HG03469 (cell line): Measurements from ENCODE around the gene ARSA.

Source experiments
- ATAC-seq: cut with Tn5 transposase; IDR thresholded peaks from one replicate; pipeline ENCODE4 v1.9.1; 2021; ENCODE audit warnings: mild to moderate bottlenecking, moderate library complexity, moderate number of reproducible peaks; ENCODE audit not compliant: unreplicated experiment

The ARSA gene

DNA sequence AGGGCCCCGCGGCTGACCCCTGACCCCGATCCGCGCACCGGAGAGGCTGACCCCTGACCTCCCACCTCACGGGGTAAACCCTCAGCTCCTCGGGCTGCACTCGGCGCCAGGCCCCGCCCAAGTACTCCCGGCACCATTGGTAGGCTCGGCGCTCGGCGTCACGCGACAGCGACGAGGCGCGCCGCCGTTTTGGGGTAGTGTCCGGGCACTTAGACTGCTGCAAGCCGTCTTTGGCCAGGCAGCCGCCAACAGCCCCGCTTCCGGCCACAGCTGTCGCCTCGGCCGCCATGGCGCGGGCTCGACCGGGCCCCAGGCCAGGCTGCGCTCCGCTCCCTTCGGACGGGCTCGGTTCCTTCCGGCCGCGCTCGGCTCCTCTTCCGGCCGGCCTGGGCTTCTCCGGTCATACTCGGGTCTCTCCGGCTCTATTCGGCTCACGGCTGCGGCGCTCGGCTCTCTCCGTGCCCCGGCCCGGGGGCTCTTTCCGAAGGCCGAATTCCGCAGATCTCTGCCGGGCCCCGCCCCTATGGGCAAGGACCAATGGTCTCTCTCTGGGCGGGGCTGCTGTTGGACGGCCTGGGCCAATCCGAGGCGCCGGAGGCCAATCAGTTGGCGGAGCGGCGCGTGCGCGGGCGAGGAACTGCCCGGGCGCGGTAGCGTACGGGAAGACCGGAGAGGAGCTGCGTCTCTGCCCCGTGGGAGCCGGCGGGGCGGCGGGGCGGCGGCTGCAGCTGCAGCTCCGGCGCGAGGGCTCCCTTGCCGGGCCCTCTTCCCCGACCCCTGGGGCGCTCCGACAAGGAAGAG is 45.3 kb downstream of the ARSA start, which contains the start of gene CHKB:
TSS of gene CHKB (minus strand) at position 357 of the 801 bp plus-strand sequence. CDS start at position 289, 68 bp downstream.
- ATAC-seq, result peak; percentile 81

DNA sequence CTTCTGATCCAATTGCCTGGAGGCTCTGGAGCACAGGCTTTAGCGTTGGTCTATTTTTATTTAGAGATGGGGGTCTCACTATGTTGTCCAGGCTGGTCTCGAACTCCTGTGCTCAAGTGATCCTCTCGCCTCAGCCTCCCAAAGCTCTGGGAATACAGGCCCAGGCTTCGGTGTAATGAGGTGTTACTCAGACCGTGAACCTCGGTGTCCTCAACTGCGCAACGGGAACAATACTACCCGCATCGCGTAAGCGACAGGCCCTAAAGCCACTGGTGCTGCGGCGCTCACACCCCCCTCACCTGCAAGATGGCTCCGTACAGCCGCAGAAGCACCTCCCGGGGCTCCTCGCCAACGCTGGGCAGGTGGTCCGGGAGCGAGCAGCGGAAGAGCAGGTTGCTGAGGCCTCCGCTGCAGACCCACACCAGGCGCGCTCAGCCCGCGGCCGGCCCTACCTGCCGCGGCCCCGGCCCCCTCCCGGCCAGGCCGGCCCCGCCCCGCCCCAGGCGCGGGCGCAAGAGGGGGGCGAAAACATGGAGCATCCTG is 45.9 kb downstream of the ARSA start:
- ATAC-seq, result no peak

DNA sequence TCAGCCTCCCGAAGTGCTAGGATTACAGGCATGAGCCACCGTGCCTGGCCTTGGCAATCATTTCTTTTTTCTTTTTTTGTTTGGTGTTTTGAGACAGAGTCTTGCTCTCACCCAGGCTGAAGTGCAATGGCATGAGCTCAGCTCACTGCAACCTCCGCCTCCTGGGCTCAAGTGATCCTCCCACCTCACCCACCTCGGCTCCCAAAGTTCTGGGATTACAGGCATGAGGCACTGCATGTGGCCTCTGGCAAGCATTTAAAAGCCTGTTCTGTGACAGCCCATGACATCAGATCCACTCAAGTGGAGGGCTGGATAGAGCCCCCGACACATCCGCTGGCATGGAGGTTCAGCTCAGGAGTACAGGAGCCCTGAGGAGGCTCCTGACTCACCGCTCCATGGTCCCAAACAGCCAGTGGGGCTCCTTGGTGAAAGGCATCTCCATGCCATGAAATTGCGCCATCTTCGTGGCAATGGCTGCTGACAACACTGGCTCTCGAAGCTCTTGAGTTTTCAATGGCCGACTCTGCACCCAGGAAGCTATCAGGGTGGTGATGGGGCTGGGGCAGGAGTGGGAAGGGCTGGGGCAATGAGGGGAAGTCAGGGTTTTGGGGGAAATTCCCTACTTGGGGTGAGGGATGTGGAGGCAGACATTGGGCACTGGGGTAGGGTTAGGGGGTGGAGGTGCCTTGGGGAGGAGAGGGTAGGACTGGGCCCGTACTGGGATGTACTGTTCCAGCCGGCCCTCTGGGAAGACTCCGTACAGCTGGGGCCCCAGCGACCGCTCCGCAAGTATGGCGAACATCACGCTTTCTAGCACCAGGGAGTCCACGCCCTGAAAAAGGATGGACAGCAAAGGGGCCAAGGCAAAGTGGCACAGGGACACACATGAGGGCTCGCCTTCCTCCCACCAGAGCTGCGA is 46.7 kb downstream of the ARSA start:
- ATAC-seq, result no peak

DNA sequence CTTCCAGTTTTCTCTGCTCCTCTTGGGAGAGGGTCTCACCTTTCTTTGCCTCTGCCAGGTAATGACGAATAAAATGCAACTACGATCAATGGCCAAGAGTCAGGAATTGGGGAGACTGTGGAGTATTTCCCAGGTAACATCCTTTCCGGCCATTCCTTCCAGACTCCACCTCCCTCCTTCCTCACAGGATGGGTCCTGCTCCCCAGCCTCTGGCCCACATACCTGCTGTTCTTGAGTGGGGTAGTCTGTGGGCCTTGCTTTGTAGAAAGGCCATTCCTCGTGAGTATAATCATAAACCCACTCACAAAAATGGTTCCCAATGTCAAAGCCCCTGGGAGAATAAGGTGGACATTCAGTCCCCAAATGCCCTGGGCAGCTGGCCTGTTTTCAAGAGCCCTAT is 48.2 kb downstream of the ARSA start:
- no peak for ATAC-seq

DNA sequence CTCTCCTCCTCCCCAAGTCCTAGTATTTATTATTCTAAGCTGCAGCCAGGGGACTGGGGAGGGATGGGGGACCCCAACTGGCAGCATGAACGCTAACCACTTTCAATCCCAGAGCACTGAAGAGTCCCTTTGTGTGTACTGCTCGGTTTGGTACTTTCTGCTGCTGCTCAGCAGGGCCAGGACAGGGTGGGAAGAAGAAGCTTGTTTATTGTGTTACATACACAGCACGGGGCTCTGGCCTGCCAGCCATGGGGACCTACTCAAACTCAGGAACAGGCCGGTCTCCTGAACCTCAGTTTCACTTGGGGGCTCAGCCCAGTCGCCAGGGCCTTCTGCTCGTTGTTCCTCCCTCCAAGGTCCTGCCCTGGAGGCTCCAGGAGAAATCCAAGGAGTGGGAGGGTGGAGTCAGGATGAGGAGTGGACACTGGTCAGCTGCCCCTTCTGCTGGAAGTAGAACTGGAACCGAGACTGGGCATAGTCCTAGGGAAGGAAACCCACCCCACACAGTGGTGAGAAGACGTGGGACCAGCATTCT is 49.1 kb downstream of the ARSA start:
- no peak for ATAC-seq

DNA sequence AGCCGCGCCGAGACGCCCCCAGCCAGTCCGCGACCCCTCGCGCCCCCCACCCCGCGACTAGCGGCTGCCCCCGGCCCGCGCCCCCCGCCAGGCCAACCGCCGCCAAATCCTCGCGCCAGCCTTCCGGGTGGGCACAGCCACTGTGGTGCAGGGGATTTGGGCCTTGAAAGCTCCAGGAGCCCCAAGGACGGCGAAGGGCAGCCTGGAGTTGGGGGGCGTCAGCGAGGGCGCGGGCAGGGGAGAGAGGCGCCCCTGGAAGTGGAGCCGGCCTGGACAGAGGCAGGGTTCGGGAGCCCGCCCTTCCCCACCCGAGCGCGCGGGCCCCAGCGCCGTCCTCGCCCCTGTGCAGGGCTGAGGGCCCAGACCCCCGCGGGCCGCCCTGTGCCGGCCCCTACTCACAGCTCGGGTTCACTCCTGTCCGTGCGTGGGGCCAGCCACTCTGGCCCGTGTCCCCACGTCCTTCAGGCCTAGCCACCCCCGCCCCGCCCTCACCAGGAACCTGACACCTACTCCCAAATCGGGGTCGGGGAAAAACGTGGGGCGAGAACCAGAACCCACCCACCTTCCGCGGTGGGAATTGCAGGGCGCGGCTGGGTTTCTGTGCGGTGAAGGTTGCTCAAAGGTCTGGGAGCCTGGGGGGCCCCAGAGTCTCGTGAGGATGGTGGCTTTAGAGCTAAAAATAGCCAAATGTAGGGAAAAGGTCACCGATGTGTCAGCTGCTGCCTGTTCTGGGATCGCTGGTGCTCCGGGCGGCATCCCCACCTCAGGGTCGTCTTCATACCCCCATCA is 49.8 kb downstream of the ARSA start, which contains the start of gene CPT1B:
TSS of gene CPT1B (minus strand) at position 441 of the 789 bp plus-strand sequence. CDS start 512 bp downstream, outside the sequence.
- no peak for ATAC-seq

DNA sequence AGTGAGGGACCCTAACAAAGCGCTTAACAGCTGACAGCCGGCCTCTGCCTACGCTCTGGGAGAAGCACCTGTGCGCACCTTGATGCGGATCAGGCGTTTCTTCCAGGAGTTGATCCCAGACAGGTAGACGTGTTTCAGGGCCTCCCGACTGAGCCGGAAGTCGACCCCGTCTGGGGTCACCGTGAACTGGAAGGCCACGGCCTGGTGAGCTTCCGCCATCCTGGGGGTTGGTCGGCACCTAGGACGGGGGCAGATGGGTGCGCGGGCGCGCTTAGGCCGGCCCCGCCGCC is 50.3 kb downstream of the ARSA start:
- no peak for ATAC-seq

DNA sequence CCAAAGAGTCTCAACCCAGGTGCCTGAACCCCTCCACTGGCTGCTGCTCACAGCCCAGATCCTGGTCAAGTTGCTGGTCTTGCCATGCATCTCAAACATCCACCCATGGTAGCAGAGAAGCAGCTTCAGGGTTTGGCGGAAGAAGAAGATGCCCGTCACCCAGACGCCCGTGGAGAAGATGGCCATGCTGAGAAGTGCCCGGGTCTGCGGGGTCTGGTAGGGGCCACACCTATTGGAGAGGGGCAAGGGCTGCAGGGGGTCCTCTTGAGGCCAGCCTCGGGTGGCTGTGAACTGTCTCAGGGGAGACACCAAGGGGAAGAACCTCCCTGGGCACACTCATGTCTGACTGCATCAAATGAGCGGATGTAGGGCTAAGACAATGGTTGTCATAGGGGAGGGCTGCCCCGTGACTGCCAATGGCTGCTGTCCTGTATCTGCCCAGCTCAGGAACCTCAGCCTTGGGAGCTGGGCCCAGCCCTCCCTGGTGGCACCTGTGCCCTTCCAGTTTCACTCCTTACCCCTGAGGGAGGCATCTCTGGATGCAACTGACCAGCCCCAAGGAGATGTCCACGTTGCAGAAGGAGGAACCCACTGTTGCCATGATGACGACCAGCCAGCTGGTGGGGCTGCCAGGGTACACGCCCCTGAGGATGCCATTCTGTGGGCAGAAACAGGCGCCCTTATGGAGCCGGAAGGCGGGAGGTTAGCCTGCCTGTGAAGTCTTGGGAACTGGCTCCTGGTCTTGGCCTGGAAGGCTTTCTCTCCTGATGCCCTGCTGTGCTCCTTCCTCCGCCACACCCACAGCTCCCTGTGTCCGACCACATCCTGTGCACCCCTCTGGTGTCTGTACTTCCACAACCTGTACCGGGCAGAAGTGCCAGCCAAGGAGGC is 50.9 kb downstream of the ARSA start:
- no peak for ATAC-seq

DNA sequence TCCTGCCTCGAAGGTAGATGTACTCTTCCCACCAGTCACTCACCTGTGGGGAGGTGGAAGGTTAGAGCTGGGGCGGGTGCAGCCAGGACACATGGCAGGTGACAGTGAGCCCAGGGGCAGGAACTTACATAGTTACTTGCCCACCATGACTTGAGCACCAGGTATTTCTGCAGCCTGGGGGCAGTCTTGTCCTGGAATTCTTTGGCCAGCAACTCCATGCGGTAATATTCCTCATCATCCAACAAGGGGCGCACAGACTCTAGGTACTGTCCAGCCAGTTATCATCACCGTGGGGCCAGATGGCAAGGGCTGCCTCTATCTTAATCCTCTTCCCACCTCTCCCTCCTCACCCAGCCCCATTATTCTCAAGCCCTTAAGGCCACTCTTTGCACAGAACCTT is 51.9 kb downstream of the ARSA start:
- no peak for ATAC-seq

DNA sequence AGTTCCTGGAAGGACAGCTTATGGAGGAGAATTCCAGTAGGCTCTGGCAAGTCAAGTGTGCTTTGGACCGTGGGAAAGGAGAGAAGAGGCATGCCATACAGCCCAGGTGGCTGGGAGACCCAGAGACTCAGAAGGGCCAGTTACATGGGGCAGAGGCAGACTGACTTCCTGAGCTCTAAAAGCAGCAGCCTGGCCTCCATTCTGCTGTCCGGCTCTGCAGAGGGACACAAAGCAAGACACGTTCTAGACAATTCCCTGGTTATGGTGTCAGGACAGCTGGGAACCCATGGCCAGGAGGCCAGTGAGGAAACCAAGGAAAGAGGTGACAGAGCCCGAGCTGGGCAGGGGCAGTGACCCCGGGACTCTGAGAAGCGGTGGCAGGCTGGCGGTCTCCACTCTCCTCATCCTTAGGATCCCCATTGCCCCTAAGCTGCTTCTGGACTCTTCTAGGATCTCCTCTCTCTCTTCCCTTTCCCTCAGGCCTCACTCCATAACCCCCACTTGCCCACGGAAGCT is 52.5 kb downstream of the ARSA start:
- ATAC-seq, result no peak
